GM12873 (cell line): Measurements from ENCODE around the gene MOB3A.

Experiments used
- TF ChIP-seq, protein P1 (sequence below): IDR thresholded peaks from 2 replicates; pipeline ENCODE4 v1.5.1; 2012; ENCODE audit warnings: low read depth, mild to moderate bottlenecking, moderate library complexity, low read length, control low read depth; ENCODE audit not compliant: insufficient read depth; ENCODE audit errors: missing control alignments

The MOB3A gene

DNA sequence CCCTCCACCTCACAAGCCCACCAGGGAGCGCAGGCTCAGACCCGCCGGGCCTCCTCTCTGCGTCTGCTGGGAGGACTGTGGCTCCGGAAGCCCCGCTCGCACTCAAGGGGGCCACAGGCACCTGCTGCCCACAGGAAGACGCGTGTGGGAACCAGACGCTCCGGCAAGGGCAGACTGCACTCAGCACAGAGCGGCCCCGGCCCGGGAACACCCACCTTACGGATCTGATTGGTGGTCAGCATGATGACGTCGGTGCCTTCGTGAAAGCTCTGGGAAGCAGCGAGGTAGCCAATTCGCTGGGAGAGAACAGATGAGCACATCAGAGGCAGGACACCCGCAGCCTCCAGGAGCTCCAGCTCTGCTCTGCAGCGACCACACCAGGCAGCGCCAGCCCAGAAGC lies 40.7 kb upstream of the MOB3A start:
- TF ChIP-seq, protein P1, sequence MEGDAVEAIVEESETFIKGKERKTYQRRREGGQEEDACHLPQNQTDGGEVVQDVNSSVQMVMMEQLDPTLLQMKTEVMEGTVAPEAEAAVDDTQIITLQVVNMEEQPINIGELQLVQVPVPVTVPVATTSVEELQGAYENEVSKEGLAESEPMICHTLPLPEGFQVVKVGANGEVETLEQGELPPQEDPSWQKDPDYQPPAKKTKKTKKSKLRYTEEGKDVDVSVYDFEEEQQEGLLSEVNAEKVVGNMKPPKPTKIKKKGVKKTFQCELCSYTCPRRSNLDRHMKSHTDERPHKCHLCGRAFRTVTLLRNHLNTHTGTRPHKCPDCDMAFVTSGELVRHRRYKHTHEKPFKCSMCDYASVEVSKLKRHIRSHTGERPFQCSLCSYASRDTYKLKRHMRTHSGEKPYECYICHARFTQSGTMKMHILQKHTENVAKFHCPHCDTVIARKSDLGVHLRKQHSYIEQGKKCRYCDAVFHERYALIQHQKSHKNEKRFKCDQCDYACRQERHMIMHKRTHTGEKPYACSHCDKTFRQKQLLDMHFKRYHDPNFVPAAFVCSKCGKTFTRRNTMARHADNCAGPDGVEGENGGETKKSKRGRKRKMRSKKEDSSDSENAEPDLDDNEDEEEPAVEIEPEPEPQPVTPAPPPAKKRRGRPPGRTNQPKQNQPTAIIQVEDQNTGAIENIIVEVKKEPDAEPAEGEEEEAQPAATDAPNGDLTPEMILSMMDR: no peak

DNA sequence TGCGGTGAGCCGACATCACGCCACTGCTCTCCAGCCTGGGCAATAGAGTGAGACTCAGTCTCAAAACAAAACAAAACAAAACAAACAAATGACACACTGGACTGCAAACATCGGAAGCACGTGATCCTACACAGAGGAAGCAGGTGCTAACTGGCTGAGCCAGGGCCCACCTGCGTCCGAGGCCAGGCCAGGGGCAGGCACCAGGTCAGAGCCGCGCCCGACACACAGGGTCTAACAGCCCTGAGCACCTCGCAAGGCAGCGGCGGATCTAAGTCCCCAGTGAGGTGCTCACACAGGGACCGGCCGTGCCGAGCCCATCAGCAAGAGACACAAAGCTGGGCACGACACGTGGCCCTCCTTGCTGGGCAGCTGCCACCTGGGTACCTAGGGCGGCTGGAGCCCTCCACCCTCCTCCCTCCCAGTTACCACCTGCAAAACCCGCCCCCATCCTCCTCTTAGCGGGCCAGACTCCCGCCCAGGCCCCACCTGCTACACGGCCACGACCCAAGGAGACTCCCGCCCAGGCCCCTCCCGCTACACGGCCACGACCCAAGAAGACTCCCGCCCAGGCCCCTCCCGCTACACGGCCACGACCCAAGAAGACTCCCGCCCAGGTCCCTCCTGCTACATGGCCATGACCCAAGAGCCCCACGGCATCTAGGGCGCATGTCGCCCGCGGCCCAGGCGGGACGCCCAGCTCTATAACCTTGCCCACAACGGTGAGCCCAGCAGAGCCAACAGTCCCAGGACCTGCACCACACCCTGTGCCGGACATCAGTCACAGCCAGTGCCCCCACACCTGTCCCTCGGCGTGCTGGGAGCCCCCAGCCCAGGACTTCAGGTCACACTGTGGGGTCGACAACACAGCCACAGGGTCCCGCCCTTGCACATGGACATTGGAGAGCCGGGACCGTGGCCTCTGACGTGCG lies 39.6 kb upstream of the MOB3A start:
- TF ChIP-seq, protein P1: no peak

DNA sequence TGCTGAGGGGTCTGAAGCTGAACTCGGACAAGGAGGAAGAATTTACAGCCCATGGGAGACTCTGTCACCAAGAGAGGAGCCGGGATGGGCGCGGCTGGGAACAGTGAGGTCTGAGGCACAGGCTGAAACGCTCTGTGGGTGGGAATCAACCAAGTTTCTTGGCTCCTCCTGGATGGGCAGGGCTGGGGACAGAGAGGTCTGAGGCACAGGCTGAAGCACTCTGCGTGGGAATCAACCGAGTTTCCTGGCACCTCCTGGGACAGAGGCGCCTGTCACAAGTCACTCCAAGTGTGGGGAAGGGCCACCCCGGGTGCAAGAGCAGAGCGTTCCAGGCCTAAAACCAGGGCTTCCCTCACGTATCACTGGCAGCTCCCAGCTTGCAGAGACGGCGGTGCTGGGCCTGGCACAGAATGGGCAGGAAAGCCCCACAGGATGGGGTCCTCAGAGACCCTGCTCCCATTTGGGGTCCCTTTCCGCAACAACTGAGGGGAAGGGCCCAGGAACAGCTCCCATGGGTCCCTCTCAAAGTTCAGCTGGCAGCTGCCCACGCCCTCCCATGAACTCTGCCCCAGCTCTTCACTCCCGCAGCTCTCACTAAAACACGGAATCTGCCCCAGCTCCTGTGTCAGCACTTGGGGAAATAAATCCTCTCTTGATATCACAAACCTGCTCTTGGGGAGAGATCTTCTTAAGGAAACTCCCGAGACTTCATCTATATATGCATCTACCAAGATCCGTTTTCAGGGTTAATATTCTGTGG lies 36.8 kb upstream of the MOB3A start:
- TF ChIP-seq, protein P1: no peak

DNA sequence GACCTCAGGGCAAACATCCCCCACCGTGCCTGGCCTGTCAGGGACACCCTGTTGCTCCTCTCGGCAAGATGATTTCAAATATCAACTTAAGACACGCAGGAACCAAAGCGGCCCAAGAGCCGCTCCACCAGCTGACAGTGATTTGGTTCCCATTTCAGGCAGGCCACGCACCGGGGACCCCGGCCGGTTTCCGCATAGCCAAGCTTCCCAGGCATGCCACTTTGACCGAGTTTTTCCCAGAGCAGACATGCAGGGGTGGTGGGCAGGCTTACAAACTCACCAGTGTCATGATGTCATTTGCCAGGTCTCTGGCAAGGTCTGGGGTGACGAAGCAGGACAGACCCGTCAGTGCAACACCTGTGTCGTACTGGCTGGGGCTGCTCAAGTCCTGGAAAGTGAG lies 36.1 kb upstream of the MOB3A start:
- TF ChIP-seq, protein P1: no peak

DNA sequence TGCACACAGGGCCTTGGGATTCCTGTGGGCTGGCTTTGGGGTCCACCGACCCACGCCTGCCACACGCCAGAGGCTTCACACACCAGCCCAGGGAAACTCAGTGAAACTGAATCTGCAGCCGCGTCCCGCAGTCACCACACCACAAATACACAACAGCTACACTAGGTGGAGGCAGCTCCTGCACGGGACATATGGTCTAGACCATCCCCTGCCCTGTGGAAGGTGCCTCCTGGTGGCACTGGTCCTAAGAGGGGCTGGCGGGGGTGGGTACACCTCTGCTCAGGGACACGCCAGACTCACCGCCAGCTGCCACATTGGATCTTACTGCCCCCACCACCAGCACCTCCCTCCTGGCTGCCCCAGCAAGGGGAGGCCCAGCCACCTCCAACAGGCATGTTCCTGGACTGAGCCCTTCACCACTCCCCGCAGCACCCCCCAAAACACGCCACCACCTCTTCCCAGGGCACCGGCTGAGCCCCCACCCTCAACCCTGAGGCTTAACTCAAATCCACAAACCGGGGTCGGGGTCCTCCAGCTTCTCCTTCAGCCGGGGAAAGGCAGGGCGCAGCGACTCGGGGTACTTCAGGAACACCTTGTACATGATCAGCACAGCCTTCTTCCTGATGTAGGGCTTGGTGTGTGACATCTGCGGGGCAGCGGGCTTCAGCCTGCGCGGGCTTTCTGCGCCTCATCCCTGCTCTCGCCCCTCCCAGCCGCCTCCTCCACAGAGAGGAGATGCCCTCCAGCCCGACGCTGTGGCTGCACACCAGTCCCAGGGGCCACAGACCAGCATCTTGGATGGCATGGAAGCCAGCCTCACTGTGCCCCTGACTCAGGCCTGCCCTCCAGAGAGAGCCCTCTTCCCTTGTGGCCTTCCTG lies 34.0 kb upstream of the MOB3A start:
- TF ChIP-seq, protein P1: no peak

DNA sequence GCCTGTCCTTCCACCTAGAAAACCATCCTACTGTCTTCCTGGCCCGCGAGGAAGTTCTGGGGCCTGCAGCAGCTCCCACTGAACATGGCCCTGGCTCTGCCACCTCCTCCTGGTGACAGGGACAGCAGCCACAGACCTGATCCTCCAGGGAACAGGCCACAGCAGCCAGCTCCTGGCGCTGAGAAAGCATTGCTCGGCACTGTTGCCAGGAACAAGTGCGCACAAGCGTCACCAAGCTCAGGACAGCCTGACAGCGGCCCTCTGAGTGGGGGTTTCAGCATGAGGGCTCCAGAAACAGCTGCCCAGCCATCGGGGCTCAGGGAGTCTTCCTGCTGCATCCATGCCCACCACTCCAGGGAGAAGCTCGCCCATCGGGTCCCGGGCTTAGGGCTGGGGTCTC lies 33.4 kb upstream of the MOB3A start:
- TF ChIP-seq, protein P1: no peak
